Thyroid gland (tissue), 4 donors: ENCODE results near the gene IREB2. TPM values are rescaled to one million over a fixed set of nuclear protein-coding genes. Genes with fewer than 3 reads are reported as not detected.
"Not testable (repeated sequence)": the region's sequence is repeated elsewhere in the genome, so short reads cannot be mapped to it uniquely, and the experiment has no call there.

ENCODE experiments used
- DNase-seq, 2 donors: peaks; one replicate each; pipeline ENCODE4 v3.0.0-alpha.2; 2019
- H3K27ac ChIP-seq, 3 donors: fragments of 200-600 bp; sonication (generic); 1 replicate in 2 of 3; 2 replicates in 1 of 3; pipeline ENCODE4 v1.5.1; 2016 to 2019; ENCODE audit warnings: mild to moderate bottlenecking in 1 of 3, moderate library complexity in 1 of 3
- H3K27me3 ChIP-seq: fragments of 200-600 bp; sonication (generic); one replicate; pipeline ENCODE4 v1.5.1; 2019
- H3K36me3 ChIP-seq, 2 donors: fragments of 200-600 bp; sonication (generic); one replicate each; pipeline ENCODE4 v1.5.1; 2016 to 2019
- H3K4me1 ChIP-seq, 2 donors: fragments of 200-600 bp; sonication (generic); one replicate each; pipeline ENCODE4 v1.5.1; 2017 to 2019
- H3K4me3 ChIP-seq, 3 donors: fragments of 200-600 bp; sonication (generic); replicated peaks in 1 of 3; 1 replicate in 2 of 3; 2 replicates in 1 of 3; pipeline ENCODE4 v1.5.1; 2016; ENCODE audit warnings: mild to moderate bottlenecking in 1 of 3
- H3K9me3 ChIP-seq: fragments of 200-600 bp; sonication (generic); one replicate; pipeline ENCODE4 v1.5.1; 2017
- CTCF ChIP-seq, 6 experiments: fragments of 200-600 bp in 3 of 6; fragments of 450-650 bp in 3 of 6; sonication (generic) in 3 of 6; IDR thresholded peaks; one replicate each; pipeline ENCODE4 v1.5.1; 2016 to 2019; ENCODE audit warnings: antibody characterized with exemption in 6 of 6, mild to moderate bottlenecking in 2 of 6, inconsistent platforms in 1 of 6, moderate library complexity in 1 of 6
- POLR2A ChIP-seq, 2 donors: fragments of 450-650 bp; IDR thresholded peaks; one replicate each; pipeline ENCODE4 v1.6.1; 2017; ENCODE audit warnings: antibody characterized with exemption in 2 of 2, mild to moderate bottlenecking in 2 of 2, moderate library complexity in 1 of 2
- WGBS, 2 donors: methylation state at CpG; one replicate each; pipeline ENCODE4 v1.1.5; 2017; 5-methylcytosine and 5-hydroxymethylcytosine counted together
- intact Hi-C: fragments of 100-400 bp; cut with DNase I; formaldehyde crosslinking; loops from one replicate; pipeline ENCODE4 v1.15.1; 2023
- total RNA-seq, 4 donors: library from RNA; depleted of rRNA; stranded (reverse); fragments of >200 nt; gene quantifications; one replicate each; pipeline ENCODE4 v1.2.3, GENCODE V29; 2016

IREB2 gene
- total RNA-seq, 4 donors from 2014 or later: 40.7 to 71.5 (median 51.0) TPM

GRCh38 chr15:78429477-78429876 lies 8.5 kb upstream of the IREB2 start:
- Histone ChIP-seq H3K27ac (peak overlapping the region in 1 of 3 donors; percentile 8), H3K9me3 (no peaks in the 10 kb centered on the region), H3K27me3 (no peaks in the 10 kb centered on the region), H3K36me3 (no peaks in the 10 kb centered on the region), H3K4me3 (no peak overlapping the region), H3K4me1 (no peaks in the 10 kb centered on the region)
- intact Hi-C loops: loop anchor here (10.0 kb wide), 1 partner anchor 55 kb away; no protein-coding TSS in a partner anchor
- no peak for TF ChIP-seq CTCF (IDR thresholded peaks at IDR 0.05)
- TF ChIP-seq POLR2A (IDR thresholded peaks at IDR 0.05): no peak
- 47 to 68% methylated on average over 2 of the region's 2 CpGs for WGBS, 2 donors
- no peak for DNase-seq

GRCh38 chr15:78431955-78432354 lies 6.1 kb upstream of the IREB2 start:
- intact Hi-C loops: no loop called here
- WGBS, 2 donors: 38 to 65% methylated on average over 1 of the region's 1 CpG

GRCh38 chr15:78432664-78433063 lies 5.4 kb upstream of the IREB2 start:
- Histone ChIP-seq H3K36me3 (no peaks in the 10 kb centered on the region), H3K4me1 (peaks cover 0 to 5% of the 10 kb centered on the region in 2 donors), H3K9me3 (no peaks in the 10 kb centered on the region), H3K27me3 (no peaks in the 10 kb centered on the region), H3K27ac (no peak overlapping the region), H3K4me3 (no peak overlapping the region)
- 92 to 95% methylated on average over 1 of the region's 1 CpG for WGBS, 2 donors
- intact Hi-C loops: no loop called here
- TF ChIP-seq POLR2A (IDR thresholded peaks at IDR 0.05) (no peak), CTCF (IDR thresholded peaks at IDR 0.05) (no peak)
- DNase-seq: no peak

More at GRCh38 chr15:78431955-78432354, 6.1 kb upstream of the IREB2 start:
- no peak for DNase-seq
- no peak for TF ChIP-seq POLR2A (IDR thresholded peaks at IDR 0.05)
- TF ChIP-seq CTCF (IDR thresholded peaks at IDR 0.05): no peak
- H3K4me1 ChIP-seq: peaks cover 0 to under 1% of the 10 kb centered on the region in 2 donors
- H3K36me3 ChIP-seq: no peaks in the 10 kb centered on the region
- no peak overlapping the region for H3K4me3 ChIP-seq
- no peaks in the 10 kb centered on the region for H3K27me3 ChIP-seq
- no peak overlapping the region for H3K27ac ChIP-seq
- H3K9me3 ChIP-seq: no peaks in the 10 kb centered on the region

GRCh38 chr15:78434134-78434533 lies 3.9 kb upstream of the IREB2 start:
- intact Hi-C loops: no loop called here
- DNase-seq: no peak

GRCh38 chr15:78434711-78435110 lies 3.3 kb upstream of the IREB2 start:
- H3K27ac ChIP-seq, H3K9me3 ChIP-seq, intact Hi-C loops, H3K27me3 ChIP-seq, H3K4me3 ChIP-seq, DNase-seq, H3K36me3 ChIP-seq: not testable (repeated sequence)
- WGBS, 2 donors: 67 to 71% methylated on average over 6 of the region's 6 CpGs
- peaks cover 8 to 13% of the 10 kb centered on the region in 2 donors for H3K4me1 ChIP-seq

More at GRCh38 chr15:78434134-78434533, 3.9 kb upstream of the IREB2 start:
- Histone ChIP-seq H3K4me3 (no peak overlapping the region), H3K27ac (no peak overlapping the region), H3K27me3 (no peaks in the 10 kb centered on the region), H3K4me1 (peaks cover 4 to 8% of the 10 kb centered on the region in 2 donors), H3K9me3 (no peaks in the 10 kb centered on the region), H3K36me3 (no peaks in the 10 kb centered on the region)
- 57 to 72% methylated on average over 8 of the region's 8 CpGs for WGBS, 2 donors
- TF ChIP-seq POLR2A (IDR thresholded peaks at IDR 0.05) (no peak), CTCF (IDR thresholded peaks at IDR 0.05) (no peak)
